Measurements from ENCODE around the gene SPOCK1.

SPOCK1 gene

GRCh38 chr5:137328463-137328862 lies 170.7 kb downstream of the SPOCK1 start:
- DNase-seq (ENCODE audit: low read depth in 1 of 2, low spot score in 1 of 2) = no peak
- Histone ChIP-seq H3K27me3 (ENCODE audit: insufficient read depth, poor library complexity, severe bottlenecking) (no peaks in the 10 kb centered on the region), H3K4me3 (replicated peaks; ENCODE audit: insufficient read depth, low read length) (no peak overlapping the region), H3K27ac (replicated peaks) (no peak overlapping the region)
- TF ChIP-seq GABPA (IDR thresholded peaks at IDR 0.05; ENCODE audit: low read depth) = no peak

DNA sequence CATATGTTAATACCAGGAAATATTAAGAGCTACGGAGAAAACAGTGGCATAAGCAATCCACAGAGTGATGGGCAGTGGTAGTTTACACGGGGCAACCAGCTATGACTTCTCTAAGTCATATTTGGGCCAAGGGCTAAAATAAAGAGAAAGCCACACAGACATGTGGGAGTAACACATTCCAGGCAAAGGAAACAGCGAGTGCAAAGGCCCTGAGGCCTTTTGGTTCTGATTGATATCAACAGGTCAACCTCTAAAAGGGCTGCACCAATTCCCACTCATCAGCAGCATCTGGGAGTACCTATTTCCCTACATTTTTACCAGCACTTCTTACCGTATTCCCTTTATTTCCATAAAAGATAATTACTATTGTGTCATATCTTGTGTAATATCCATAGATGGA lies 173.4 kb downstream of the SPOCK1 start:
- no peak for TF ChIP-seq REST (IDR thresholded peaks at IDR 0.05; ENCODE audit: insufficient replicate concordance, low read depth)
- no peak for TF ChIP-seq POLR2AphosphoS5 (IDR thresholded peaks at IDR 0.05; ENCODE audit: low read depth)
- TF ChIP-seq, protein P1, sequence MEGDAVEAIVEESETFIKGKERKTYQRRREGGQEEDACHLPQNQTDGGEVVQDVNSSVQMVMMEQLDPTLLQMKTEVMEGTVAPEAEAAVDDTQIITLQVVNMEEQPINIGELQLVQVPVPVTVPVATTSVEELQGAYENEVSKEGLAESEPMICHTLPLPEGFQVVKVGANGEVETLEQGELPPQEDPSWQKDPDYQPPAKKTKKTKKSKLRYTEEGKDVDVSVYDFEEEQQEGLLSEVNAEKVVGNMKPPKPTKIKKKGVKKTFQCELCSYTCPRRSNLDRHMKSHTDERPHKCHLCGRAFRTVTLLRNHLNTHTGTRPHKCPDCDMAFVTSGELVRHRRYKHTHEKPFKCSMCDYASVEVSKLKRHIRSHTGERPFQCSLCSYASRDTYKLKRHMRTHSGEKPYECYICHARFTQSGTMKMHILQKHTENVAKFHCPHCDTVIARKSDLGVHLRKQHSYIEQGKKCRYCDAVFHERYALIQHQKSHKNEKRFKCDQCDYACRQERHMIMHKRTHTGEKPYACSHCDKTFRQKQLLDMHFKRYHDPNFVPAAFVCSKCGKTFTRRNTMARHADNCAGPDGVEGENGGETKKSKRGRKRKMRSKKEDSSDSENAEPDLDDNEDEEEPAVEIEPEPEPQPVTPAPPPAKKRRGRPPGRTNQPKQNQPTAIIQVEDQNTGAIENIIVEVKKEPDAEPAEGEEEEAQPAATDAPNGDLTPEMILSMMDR (IDR thresholded peaks at IDR 0.05; ENCODE audit: insufficient read depth, low read length) = no peak
- TF ChIP-seq GABPA (IDR thresholded peaks at IDR 0.05; ENCODE audit: low read depth) = no peak
- TF ChIP-seq SPI1 (IDR thresholded peaks at IDR 0.05; ENCODE audit: borderline replicate concordance, low read depth) = no peak
- H3K27me3 ChIP-seq (ENCODE audit: insufficient read depth, poor library complexity, severe bottlenecking) = no peaks in the 10 kb centered on the region
- no peak overlapping the region for H3K4me3 ChIP-seq (replicated peaks; ENCODE audit: insufficient read depth, low read length)
- DNase-seq (ENCODE audit: low read depth in 1 of 2, low spot score in 1 of 2) = no peak
- no peak overlapping the region for H3K27ac ChIP-seq (replicated peaks)

GRCh38 chr5:137320056-137321045 lies 178.8 kb downstream of the SPOCK1 start:
- TF ChIP-seq GABPA (IDR thresholded peaks at IDR 0.05; ENCODE audit: low read depth) (no peak), REST (IDR thresholded peaks at IDR 0.05; ENCODE audit: insufficient replicate concordance, low read depth) (no peak), POLR2AphosphoS5 (IDR thresholded peaks at IDR 0.05; ENCODE audit: low read depth) (no peak), SPI1 (IDR thresholded peaks at IDR 0.05; ENCODE audit: borderline replicate concordance, low read depth) (no peak)
- TF ChIP-seq, protein P1 (IDR thresholded peaks at IDR 0.05; ENCODE audit: insufficient read depth, low read length) = no peak
- DNase-seq (ENCODE audit: low read depth in 1 of 2, low spot score in 1 of 2) = no peak
- Histone ChIP-seq H3K27me3 (ENCODE audit: insufficient read depth, poor library complexity, severe bottlenecking) (no peaks in the 10 kb centered on the region), H3K27ac (replicated peaks) (no peak overlapping the region), H3K4me3 (replicated peaks; ENCODE audit: insufficient read depth, low read length) (no peak overlapping the region)

DNA sequence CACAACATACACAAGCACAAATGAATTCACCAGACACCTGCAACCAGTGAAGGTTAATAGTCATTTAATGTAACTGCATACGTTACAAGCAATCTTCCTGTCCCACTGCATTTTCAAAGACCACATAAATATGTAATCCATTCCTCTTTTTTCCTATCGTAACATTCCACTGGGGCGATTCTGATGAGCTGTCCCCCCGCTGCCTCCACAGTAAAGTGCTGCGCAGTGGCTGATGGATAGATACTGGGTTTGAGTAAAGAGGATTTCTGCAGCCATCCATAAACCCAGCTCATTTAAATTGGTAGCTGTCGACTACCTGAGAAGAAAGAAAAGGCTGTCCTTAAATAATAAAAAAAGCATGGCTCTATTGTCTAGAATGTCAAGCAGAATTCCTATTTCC lies 181.1 kb downstream of the SPOCK1 start:
- no peaks in the 10 kb centered on the region for H3K27me3 ChIP-seq (ENCODE audit: insufficient read depth, poor library complexity, severe bottlenecking)
- TF ChIP-seq SPI1 (IDR thresholded peaks at IDR 0.05; ENCODE audit: borderline replicate concordance, low read depth) (no peak), GABPA (IDR thresholded peaks at IDR 0.05; ENCODE audit: low read depth) (no peak), REST (IDR thresholded peaks at IDR 0.05; ENCODE audit: insufficient replicate concordance, low read depth) (no peak), POLR2AphosphoS5 (IDR thresholded peaks at IDR 0.05; ENCODE audit: low read depth) (no peak)
- TF ChIP-seq, protein P1 (IDR thresholded peaks at IDR 0.05; ENCODE audit: insufficient read depth, low read length) = no peak

More for the DNA sequence above, 181.1 kb downstream of the SPOCK1 start:
- no peak overlapping the region for H3K27ac ChIP-seq (replicated peaks)
- DNase-seq (ENCODE audit: low read depth in 1 of 2, low spot score in 1 of 2) = no peak
- no peak overlapping the region for H3K4me3 ChIP-seq (replicated peaks; ENCODE audit: insufficient read depth, low read length)

Data from HL-60 (cell line).